ENCODE data around the gene MAP3K7.

DNA sequence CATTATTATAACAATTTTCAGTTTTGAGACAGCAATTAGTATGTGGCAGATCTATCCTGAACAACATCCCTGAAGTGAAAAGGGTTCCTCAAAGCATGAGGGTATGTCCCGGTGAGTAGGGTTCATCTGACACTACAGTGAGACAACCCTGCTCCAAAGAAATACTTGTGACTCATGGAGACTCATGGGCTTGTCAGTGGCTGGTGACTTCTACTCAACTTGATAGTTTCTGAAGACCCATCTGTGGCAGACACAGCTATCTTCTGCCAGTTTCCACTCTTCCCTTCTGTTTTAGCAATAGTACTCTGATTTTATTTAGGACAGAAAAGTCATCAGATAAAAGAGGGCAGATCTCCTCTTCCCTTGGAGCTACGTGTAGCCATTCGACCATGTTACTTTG, 41.4 kb downstream of the MAP3K7 start:
- no peak for TF ChIP-seq EZH2 (IDR thresholded peaks at IDR 0.05; ENCODE audit: insufficient read depth, poor library complexity, severe bottlenecking)
- TF ChIP-seq EZH2phosphoT487 (IDR thresholded peaks at IDR 0.05; ENCODE audit: insufficient read depth, low read depth) = no peak
